Right kidney (tissue), 1 donor: Measurements from ENCODE around the gene MRPL43.

ENCODE experiments used
- DNase-seq: peaks from one replicate; pipeline ENCODE4 v3.0.0-alpha.2; 2016

MRPL43 gene

DNA sequence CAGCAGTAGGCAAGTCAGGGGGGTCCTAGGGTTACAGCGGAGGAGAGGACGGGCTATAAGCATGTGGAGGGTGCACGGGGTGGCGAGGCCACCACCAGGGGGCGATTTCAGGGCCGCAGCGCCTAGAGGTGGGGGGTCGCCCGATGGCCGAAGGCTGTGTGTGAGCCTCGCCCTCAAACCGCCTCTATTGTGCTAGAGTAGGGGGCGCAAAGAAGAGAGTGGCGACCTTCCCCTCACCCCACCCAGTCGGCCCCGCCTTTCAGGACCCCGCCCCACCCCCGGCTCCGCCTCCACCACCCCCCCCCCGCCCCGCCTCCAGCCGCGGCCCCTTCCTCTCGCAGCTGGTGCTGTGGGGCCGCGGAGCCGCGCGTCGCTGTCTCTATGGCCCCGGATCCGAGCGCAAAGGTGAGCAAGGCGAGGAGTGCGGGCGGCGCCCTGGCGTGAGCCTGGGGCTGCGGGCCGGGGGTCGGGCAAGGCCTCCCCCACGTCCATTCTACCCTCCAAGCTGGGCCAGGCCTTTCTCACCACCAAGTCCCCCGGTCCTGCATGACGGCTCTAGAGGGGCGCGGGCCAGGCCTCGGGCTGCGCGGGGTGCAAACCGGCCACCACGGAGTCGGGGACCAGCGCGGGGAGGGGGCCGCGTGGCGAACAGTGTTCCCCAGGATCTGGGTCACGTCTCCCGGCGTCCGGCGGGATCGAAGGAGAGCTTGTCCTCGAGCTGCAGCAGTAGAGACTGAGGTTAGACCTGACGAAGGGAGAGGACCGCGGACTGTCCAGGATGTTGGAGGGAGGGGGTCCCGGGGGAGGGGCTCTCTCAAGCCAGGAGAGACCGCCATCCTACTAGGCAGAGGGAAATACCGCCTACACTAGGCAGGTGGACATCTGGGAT is 17.9 kb downstream of the MRPL43 start, which contains the start of gene SEMA4G:
SEMA4G (plus strand) TSS at position 318 of the 889 bp plus-strand sequence. CDS start 3,409 bp downstream, outside the sequence.
- DNase-seq = peak; percentile 77

DNA sequence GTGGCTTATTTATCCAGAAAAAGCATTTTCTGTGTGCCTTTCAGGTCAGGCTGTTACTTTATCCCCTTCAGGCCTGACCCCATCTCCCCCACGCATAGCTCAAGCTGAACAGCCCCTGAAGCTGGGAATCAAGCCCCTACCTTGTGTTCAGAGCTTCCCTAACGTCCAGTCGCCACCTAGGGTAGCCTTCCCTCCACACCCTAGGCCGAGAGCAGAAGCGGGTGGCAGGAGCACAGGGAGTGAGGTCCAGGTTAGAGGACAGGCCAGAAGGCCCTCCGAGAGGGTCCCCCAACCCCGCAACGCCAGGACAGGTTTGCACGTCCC is 18.5 kb downstream of the MRPL43 start:
- DNase-seq = no peak

DNA sequence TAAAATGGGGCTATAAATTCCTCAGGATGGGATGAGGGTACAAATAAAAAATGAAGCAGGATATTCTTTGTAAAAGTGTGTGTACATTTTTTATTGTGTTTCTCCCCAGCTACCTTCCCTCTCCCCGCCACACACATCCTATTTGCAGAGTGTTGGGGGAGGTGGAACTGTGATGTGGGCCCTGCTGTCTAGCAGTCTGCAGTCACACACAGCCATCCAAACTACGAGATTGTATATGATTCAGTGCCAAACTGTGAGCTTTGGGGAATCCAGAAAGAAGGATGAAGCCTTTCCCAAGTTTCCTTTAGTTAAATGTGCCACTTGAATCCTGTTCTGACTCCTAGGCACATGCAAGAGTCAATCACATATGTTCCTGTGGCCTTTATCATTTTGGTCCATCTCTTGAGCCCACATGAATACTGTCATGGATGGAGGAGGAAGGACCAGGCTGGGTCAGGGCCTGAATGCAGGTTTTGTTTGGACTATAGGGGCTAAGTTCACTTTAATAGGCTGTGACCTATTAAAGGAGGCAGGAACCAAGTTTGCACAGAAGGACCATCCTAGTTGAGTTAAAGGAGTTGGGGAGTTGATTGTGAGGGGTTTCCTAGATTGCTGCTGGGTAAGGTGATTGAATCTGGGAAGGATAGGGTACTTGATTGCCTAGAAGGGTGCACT is 19.1 kb downstream of the MRPL43 start:
- DNase-seq = no peak

DNA sequence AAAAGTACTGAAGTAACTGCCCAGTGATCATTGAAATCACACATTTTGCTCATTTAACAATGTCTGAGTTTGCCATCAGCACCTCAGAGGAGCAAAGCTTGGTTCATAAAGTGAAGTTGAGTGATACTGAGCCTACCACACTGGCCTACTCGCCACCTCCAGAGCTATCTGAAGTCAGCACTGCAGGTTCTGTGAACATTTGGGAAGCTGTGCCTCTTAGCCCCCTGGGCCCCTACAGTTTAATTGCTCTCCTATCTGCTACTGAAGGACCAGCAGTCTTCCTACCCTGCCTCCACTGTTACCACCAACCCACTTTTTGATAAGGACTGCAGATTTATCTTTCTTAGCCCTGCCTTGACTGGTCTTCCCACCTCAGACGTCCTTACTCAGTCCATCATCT is 20.0 kb downstream of the MRPL43 start:
- DNase-seq = no peak

DNA sequence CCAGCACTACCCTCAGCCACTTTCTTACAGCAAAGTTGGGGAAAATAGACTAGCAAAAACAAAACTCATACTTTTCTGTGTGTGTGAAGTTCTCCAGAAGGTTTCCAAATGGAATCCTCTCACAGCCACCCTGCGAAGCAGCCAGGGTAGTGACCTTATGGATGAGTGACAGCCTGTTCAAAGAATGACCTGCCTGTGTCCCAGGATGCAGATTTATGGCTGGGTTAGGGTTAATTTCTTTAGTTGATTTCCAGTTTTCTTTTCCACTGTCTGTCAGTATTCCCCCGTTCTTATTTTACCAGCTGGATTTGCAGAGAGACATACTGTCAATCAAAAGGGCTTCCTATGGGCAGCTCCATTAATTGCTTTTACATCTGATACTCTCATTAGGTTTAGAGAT is 20.4 kb downstream of the MRPL43 start:
- DNase-seq = no peak

DNA sequence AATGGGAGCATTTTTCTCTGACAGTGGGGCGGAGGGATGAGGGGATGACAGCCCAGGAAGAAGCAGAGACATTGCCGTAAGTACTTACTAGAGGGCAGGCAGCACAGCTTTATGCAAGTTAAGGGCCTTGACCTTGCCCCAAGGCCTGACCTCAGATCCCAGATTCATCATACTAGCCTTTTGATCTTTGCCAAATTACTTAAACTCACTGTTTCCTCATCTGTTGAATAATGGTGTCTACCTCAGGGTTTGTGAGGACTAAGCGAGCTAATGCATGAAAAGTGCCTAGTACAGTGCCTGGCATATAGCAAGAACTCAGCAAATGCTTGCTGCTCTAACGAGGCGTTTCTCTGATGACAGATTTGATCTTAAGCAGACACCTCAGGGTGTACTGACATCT is 21.5 kb downstream of the MRPL43 start:
- no peak for DNase-seq

DNA sequence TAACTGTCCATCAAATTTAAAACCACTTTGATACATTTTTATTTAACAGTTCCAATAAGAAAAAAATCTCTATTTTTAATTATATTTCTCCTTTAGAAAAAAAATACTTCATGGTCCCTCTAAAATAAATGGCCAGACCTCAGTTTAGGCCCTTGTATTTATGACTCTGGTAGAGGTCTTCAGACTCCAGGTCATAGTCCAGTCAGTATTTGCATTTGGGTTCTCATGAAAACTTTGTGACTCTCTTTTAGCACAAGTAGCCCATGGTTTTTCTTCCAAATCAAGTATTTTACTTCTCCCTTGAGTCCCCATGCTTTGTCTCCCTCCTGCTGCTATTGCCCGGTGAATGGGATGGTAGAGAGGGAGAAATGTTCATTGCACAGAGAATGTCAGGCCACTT is 23.5 kb downstream of the MRPL43 start:
- DNase-seq = no peak

DNA sequence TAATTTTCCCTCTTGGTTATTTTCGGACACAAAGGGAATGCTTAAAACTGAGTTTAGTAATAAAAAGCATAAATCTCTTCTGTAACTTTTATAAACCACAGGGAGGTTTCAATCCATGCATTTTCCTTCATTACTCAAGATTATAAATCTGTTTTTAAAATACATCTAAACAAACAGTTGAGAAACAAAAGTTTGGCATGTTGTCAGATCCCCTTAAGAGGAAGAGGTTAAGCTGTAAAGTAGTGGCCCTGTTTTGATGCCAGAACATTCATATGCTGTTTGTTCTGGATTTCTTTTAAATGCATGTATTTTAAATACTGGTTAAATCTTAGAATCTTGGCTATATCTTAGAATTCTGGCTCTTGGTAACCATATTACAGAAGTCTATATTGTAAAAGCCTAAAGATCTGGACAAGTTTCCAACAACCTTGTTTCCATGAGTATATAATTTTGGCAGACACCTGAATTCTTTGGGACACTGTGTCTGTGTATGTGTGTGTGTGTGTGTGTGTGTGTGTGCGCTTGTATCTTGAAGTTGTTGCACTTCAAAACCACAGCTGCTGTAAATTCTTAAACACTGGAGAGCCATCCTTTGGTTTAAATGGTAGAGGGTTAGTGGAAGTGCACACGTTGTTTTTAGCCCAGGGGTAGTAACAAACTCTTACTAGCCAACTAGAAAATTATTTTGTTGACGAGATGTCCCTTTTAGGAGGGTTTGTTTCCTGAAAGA is 24.8 kb downstream of the MRPL43 start:
- no peak for DNase-seq

DNA sequence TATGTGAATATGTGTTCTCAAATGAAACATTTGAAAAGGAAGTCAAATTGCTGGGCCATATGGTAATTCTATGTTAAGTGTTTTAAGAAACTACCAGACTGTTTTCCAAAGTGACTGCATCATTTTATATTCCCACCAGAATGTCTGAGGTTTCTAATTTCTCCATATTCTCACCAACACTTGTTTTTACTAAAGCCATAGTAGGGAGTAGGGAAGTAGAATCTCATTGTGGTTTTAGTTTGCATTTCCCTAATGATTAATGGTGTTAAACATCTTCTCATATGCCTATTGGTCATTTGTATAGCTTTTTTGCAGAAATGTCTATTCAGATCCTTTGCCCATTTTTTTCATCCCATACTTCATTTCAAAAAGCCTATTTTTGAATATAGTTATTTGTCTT is 27.0 kb downstream of the MRPL43 start:
- no peak for DNase-seq

DNA sequence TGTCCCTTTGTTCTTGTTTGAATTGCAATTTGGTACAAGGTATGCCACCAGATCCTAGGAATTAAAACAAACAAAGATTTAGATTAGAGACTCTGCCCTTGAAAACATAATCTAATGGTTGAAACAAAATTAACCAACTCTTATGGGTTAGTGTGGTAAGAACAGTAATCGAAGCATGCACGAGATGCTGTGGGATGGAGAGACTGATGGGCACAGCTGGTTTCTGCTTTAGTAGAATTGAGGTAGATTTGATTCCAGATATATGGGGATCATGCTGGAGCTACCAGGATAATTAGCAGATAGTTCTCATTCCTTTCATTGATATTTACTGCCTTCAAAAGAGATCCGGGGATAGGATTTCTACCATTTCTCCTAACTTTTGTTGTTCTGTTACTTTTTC is 38.4 kb downstream of the MRPL43 start:
- DNase-seq = no peak

DNA sequence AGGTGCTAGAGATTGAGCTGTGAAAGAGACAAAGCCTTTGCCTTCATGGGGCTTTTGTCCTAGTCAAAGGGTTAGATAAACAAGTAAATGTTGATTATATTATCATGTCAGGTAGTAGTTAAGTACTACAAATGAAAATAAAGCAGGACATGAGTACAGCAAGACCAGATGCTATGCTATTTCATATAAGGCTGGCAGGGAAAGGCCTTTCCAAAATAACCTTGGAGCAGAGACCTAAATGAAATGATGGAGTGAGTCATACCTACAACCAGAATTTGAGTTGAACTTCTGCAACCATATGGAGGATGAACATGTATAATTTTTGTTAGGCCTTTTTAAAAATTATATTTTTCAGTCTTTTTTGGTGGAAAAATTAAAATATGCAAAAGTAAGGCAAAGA is 41.5 kb downstream of the MRPL43 start:
- no peak for DNase-seq

DNA sequence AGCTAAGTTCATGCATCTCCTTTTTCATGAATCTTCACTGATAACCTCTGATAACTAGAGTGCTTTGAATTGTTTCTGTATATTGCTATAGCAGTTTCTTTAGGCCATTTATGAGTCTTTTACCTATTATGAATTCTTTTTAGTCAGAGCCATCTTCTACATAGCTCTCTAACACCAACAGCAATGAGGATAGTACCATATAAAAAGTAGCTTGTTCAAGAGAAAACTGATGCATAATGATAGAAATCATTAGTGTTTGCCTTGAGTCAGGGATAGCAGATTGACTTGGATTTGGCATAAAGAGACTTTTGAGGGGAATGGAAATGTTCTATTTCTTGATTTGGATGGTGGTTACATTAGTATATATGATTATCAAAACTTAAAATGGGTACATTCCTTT is 43.8 kb downstream of the MRPL43 start:
- DNase-seq = no peak

DNA sequence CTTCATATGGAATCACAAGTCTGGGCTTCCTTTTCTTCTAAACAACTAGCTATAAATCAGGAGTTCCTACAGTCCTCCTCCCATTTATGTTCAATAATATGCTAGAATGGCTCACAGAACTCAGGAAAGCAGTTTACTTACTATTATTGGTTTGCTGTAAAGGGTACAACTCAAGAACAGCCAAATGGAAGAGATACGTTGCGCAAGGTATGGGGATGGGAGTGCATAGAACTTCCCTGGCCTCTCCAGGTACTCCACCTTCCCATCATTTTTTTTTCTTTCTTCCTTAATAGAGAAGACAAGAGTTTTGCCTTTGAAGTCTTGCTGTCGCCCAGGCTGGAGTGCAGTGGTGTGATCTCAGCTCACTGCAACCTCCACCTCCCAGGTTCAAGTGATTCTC is 45.1 kb downstream of the MRPL43 start:
- no peak for DNase-seq

DNA sequence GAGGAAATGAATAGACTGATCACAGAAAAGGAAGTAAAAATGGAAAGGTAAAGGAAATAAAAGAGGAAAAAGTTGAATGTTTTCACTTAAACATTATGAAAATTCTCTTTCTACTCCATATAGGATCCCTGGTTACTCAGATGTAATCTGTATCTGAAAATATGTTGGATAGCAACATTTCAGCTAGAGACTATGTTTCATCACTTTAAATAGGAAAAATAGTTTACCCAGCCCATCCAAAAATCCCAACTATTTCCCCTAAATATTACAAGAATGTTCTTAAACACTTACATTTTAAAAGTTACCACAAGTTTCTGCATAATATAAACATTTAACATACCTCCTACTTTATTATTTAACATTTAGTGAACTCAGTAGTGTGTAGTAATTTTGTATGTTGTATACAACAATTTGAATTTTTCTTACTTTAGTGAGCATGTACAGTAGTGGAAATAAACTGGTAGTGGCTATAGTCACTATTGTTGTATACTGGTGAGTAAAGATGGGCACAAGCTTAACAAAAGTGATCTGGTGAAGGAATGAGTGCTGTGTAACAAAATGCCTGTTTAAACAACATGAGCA is 47.4 kb downstream of the MRPL43 start:
- no peak for DNase-seq
